Hepatocyte (in vitro differentiated cells): ENCODE measurements around the gene TPK1. TPM values are rescaled to one million over a fixed set of nuclear protein-coding genes. Genes with fewer than 3 reads are reported as not detected.

Source experiments
- DNase-seq: peaks from one replicate; pipeline ENCODE4 v3.0.0-alpha.2; 2016; ENCODE audit warnings: low spot score
- H2AFZ ChIP-seq: fragments of 200-600 bp; sonication (generic); 2 replicates; pipeline ENCODE4 v1.6.0; 2016; ENCODE audit warnings: antibody characterized with exemption, mild to moderate bottlenecking
- H3K27ac ChIP-seq: fragments of 200-600 bp; sonication (generic); 2 replicates; pipeline ENCODE4 v1.5.1; 2016; ENCODE audit warnings: mild to moderate bottlenecking
- H3K27me3 ChIP-seq: fragments of 200-600 bp; sonication (generic); 2 replicates; pipeline ENCODE4 v1.6.1; 2016
- H3K36me3 ChIP-seq: fragments of 200-600 bp; sonication (generic); replicated peaks from 2 replicates; pipeline ENCODE4 v1.5.1; 2016; ENCODE audit warnings: low read depth; ENCODE audit not compliant: insufficient read depth
- H3K4me1 ChIP-seq: fragments of 200-600 bp; sonication (generic); 2 replicates; pipeline ENCODE4 v1.5.1; 2016; ENCODE audit warnings: mild to moderate bottlenecking, moderate library complexity; ENCODE audit not compliant: insufficient read depth
- H3K4me2 ChIP-seq: fragments of 200-600 bp; sonication (generic); 2 replicates; pipeline ENCODE4 v1.6.0; 2016
- H3K4me3 ChIP-seq: fragments of 200-600 bp; sonication (generic); 2 replicates; pipeline ENCODE4 v1.5.1; 2016; ENCODE audit warnings: mild to moderate bottlenecking
- H3K79me2 ChIP-seq: fragments of 200-600 bp; sonication (generic); 2 replicates; pipeline ENCODE4 v1.6.0; 2017; ENCODE audit warnings: mild to moderate bottlenecking
- H3K9me2 ChIP-seq: fragments of 200-600 bp; sonication (generic); replicated peaks from 2 replicates; pipeline ENCODE4 v1.6.0; 2017; ENCODE audit warnings: mild to moderate bottlenecking; ENCODE audit not compliant: insufficient read depth
- H3K9me3 ChIP-seq: fragments of 200-600 bp; sonication (generic); 2 replicates; pipeline ENCODE4 v1.5.1; 2016; ENCODE audit warnings: low read depth, mild to moderate bottlenecking
- H4K20me1 ChIP-seq: fragments of 200-600 bp; sonication (generic); 2 replicates; pipeline ENCODE4 v1.6.0; 2016; ENCODE audit warnings: mild to moderate bottlenecking; ENCODE audit not compliant: insufficient read depth, poor library complexity, severe bottlenecking
- EZH2 ChIP-seq: fragments of 200-600 bp; sonication (generic); IDR thresholded peaks from 2 replicates; pipeline ENCODE4 v1.6.1; 2016; ENCODE audit warnings: antibody characterized with exemption, mild to moderate bottlenecking, borderline replicate concordance
- EZH2phosphoT487 ChIP-seq: fragments of 200-600 bp; sonication (generic); IDR thresholded peaks from one replicate; pipeline ENCODE4 v1.6.1; 2018; ENCODE audit warnings: antibody characterized with exemption, mild to moderate bottlenecking, low read depth, moderate library complexity; ENCODE audit not compliant: unreplicated experiment, severe bottlenecking
- WGBS: methylation state at CpG from one replicate; pipeline ENCODE4 v1.1.6; 2016; ENCODE audit warnings: low lambda C conversion rate; ENCODE audit errors: missing lambda C conversion rate; 5-methylcytosine and 5-hydroxymethylcytosine counted together
- polyA plus RNA-seq: library from polyadenylated mRNA; unstranded; fragments of >200 nt; fragmentation: Nextera tagmentation; extraction: Ambion mirVana; gene quantifications from 2 replicates; pipeline ENCODE4 v1.2.1, GENCODE V29; 2016
- small RNA-seq: library from RNA; depleted of rRNA; stranded (forward); fragments of <200 nt; gene quantifications from one replicate; pipeline ENCODE3, GENCODE V24; 2014
- total RNA-seq: library from RNA; depleted of rRNA; stranded (reverse); fragments of >200 nt; gene quantifications from 2 replicates; pipeline ENCODE4 v1.2.3, GENCODE V29; 2014
- TF ChIP-seq, protein P1 (sequence below): fragments of 200-600 bp; sonication (generic); IDR thresholded peaks from 2 replicates; pipeline ENCODE4 v1.5.1; 2016; ENCODE audit warnings: antibody characterized with exemption, mild to moderate bottlenecking; ENCODE audit not compliant: poor library complexity

Gene TPK1
- total and polyA plus RNA-seq, 2 experiments from 2014 or later = 8.7 to 9.7 TPM

DNA sequence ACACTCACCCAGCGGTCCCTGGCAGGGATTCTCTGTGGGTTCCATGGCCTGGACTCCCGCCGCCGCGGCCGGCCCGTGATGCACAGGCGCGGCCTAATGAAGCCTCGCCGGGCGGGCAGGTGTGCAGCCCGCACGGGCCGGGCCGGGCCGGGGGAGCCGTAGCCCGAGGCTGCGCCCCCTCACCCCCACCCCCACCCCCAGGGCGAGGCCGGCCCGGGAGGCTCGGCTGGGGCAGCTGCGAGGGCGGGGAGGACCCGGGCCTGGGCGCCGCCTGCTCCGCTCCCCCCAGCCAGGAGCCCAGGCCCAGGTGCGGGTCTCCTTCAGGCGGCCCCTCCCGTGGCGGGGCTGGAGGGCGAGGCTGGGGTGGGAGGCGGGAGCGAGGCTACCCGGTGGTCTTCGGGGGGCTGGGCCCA is 432.2 kb downstream of the TPK1 start, which contains the start of gene NOBOX:
Gene NOBOX, minus strand, starts transcription at position 45 of the 413 bp plus-strand sequence.
- TF ChIP-seq EZH2phosphoT487 (no peak), EZH2 (no peak)
- TF ChIP-seq, protein P1, sequence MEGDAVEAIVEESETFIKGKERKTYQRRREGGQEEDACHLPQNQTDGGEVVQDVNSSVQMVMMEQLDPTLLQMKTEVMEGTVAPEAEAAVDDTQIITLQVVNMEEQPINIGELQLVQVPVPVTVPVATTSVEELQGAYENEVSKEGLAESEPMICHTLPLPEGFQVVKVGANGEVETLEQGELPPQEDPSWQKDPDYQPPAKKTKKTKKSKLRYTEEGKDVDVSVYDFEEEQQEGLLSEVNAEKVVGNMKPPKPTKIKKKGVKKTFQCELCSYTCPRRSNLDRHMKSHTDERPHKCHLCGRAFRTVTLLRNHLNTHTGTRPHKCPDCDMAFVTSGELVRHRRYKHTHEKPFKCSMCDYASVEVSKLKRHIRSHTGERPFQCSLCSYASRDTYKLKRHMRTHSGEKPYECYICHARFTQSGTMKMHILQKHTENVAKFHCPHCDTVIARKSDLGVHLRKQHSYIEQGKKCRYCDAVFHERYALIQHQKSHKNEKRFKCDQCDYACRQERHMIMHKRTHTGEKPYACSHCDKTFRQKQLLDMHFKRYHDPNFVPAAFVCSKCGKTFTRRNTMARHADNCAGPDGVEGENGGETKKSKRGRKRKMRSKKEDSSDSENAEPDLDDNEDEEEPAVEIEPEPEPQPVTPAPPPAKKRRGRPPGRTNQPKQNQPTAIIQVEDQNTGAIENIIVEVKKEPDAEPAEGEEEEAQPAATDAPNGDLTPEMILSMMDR = no peak
- no peak within 1 kb of the TSS for H3K4me3 ChIP-seq
- 97% methylated on average over 13 of the region's 39 CpGs for WGBS

DNA sequence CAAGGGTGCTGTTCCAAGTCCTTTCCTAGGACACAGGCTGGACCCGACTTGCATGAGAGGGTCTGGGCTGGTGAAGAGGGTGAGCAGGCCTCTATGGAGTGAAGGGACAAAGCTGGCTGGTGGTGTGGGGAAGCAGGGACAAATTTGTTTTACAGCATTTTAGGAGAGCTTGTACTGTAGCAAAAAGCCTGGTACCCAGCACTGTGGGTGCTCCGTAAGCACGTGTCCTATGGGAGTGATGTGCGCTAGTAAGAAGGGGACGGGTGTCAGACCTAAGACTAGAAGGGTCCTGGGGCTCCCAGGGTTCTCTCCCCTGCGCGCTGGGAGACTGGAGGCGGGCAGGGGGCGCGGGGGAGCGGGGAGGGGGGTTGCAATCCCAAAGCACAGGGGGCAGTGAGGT is 432.8 kb downstream of the TPK1 start:
- no peak for TF ChIP-seq EZH2
- TF ChIP-seq, protein P1 = no peak
- TF ChIP-seq EZH2phosphoT487 = no peak
- Histone ChIP-seq H3K36me3 (no peaks in the 10 kb centered on the region), H3K27me3 (no peaks in the 10 kb centered on the region), H2AFZ (no peak overlapping the region), H3K4me2 (no peak overlapping the region), H3K27ac (no peak overlapping the region), H3K9me2 (no peaks in the 10 kb centered on the region), H4K20me1 (no peaks in the 10 kb centered on the region), H3K4me1 (peaks cover 6% of the 10 kb centered on the region), H3K9me3 (no peaks in the 10 kb centered on the region), H3K4me3 (no peak overlapping the region), H3K79me2 (no peaks in the 10 kb centered on the region)
- no peak for DNase-seq
- WGBS = 91% methylated on average over 5 of the region's 11 CpGs

More for the DNA sequence above, 432.2 kb downstream of the TPK1 start, which contains the start of gene NOBOX:
- H3K36me3 ChIP-seq = no peaks in the 10 kb centered on the region
- no peak within 1 kb of the TSS for H3K27ac ChIP-seq
- H3K27me3 ChIP-seq = no peaks in the 10 kb centered on the region
- no peaks in the 10 kb centered on the region for H3K79me2 ChIP-seq
- no peaks in the 10 kb centered on the region for H3K9me3 ChIP-seq
- no peaks in the 10 kb centered on the region for H3K9me2 ChIP-seq
- no peak within 1 kb of the TSS for H3K4me2 ChIP-seq
- no peak within 1 kb of the TSS for H2AFZ ChIP-seq
- no peaks in the 10 kb centered on the region for H4K20me1 ChIP-seq
- H3K4me1 ChIP-seq = peaks cover 6% of the 10 kb centered on the region
- no peak for DNase-seq

Small RNA genes lying within 50 kb of the gene (small RNA-seq; reads per million reads assigned to genes)
- gene RNU6ATAC40P = not detected
